ENCODE data around the gene MYL4.
"Not testable (repeated sequence)": the region's sequence is repeated elsewhere in the genome, so short reads cannot be mapped to it uniquely, and the experiment has no call there.

The MYL4 gene

GRCh38 chr17:47265983-47266541, 56.9 kb downstream of the MYL4 start:
- DNase-seq (ENCODE audit: low read depth) = no peak
- no peak overlapping the region for H3K4me3 ChIP-seq (ENCODE audit: low read depth, low read length)

- H3K4me3 ChIP-seq (ENCODE audit: low read depth, low read length) = no peak overlapping the region
- no peak for DNase-seq (ENCODE audit: low read depth)
Observed at GRCh38 chr17:47266782-47267181, 57.6 kb downstream of the MYL4 start.

GRCh38 chr17:47267354-47267828, 58.2 kb downstream of the MYL4 start:
- no peak overlapping the region for H3K4me3 ChIP-seq (ENCODE audit: low read depth, low read length)

GRCh38 chr17:47268964-47269363, 59.8 kb downstream of the MYL4 start:
- DNase-seq (ENCODE audit: low read depth); H3K4me3 ChIP-seq (ENCODE audit: low read depth, low read length): not testable (repeated sequence)

More at GRCh38 chr17:47267354-47267828, 58.2 kb downstream of the MYL4 start:
- peak; percentile 94 for DNase-seq (ENCODE audit: low read depth)

GRCh38 chr17:47269561-47270280, 60.6 kb downstream of the MYL4 start:
- DNase-seq (ENCODE audit: low read depth) = not testable (repeated sequence)

GRCh38 chr17:47270946-47271705, 62.0 kb downstream of the MYL4 start:
- no peak overlapping the region for H3K4me3 ChIP-seq (ENCODE audit: low read depth, low read length)
- DNase-seq (ENCODE audit: low read depth) = no peak

More at GRCh38 chr17:47269561-47270280, 60.6 kb downstream of the MYL4 start:
- not testable (repeated sequence) for H3K4me3 ChIP-seq (ENCODE audit: low read depth, low read length)

- no peak for DNase-seq (ENCODE audit: low read depth)
- H3K4me3 ChIP-seq (ENCODE audit: low read depth, low read length) = no peak overlapping the region
Observed at GRCh38 chr17:47272491-47272890, 63.3 kb downstream of the MYL4 start.

GRCh38 chr17:47273245-47273644, 64.1 kb downstream of the MYL4 start:
- H3K4me3 ChIP-seq (ENCODE audit: low read depth, low read length) = no peak overlapping the region
- DNase-seq (ENCODE audit: low read depth) = no peak
